H1 (cell line): Measurements from ENCODE around the gene GPR171. TPM values are rescaled to one million over a fixed set of nuclear protein-coding genes. Genes with fewer than 3 reads are reported as not detected.

Experiments used
- TCF12 ChIP-seq: IDR thresholded peaks from 2 replicates; pipeline ENCODE4 v1.6.1; 2011; ENCODE audit warnings: low read depth, mild to moderate bottlenecking, low read length
- polyA plus RNA-seq, 7 experiments: library from polyadenylated mRNA; depleted of rRNA in 3 of 7; stranded (reverse) in 5 of 7; unstranded in 2 of 7; fragments of >200 nt in 5 of 7; fragments of 200-250 nt in 2 of 7; gene quantifications; 1 replicate in 5 of 7; 2 replicates in 1 of 7; 4 replicates in 1 of 7; pipeline versions ENCODE4 v1.2.1 to v1.2.3, GENCODE V29; 2011 to 2013; ENCODE audit warnings: missing spikeins in 2 of 7, mixed read lengths in 2 of 7
- total RNA-seq: library from RNA; stranded (reverse); fragmentation: NEBNext Ultra II Directional; extraction: Animal tissue kit (Norgen Biotek cat#: 25700); gene quantifications from 2 replicates; pipeline ENCODE4 v1.2.1, GENCODE V29; 2021

Gene GPR171
- total and polyA plus RNA-seq, 2 of the 8 experiments (the other 6 are each of a cell fraction or from before 2014, with no cell fraction given) = not detected

GRCh38 chr3:151236736-151237135 lies 33.7 kb upstream of the GPR171 start (continued):
- no peak for TF ChIP-seq TCF12
